Osteoblast (primary cell): ENCODE measurements around the gene CABP1. TPM values are rescaled to one million over a fixed set of nuclear protein-coding genes. Genes with fewer than 3 reads are reported as not detected.

Experiments used
- DNase-seq: peaks from one replicate; pipeline ENCODE4 v3.0.0; 2011; ENCODE audit warnings: low spot score, mixed read lengths; ENCODE audit not compliant: insufficient read length; ENCODE audit errors: missing footprints
- H2AFZ ChIP-seq: 2 replicates; pipeline ENCODE4 v1.6.0; 2011; ENCODE audit warnings: mild to moderate bottlenecking, low read length
- H3K27ac ChIP-seq: 2 replicates; pipeline ENCODE4 v1.5.1; 2011; ENCODE audit warnings: mild to moderate bottlenecking, low read depth, low read length, moderate library complexity
- H3K27me3 ChIP-seq: 2 replicates; pipeline ENCODE4 v1.6.0; 2012; ENCODE audit warnings: mild to moderate bottlenecking, control low read depth, inconsistent platforms, low read length, moderate library complexity; ENCODE audit not compliant: insufficient read depth
- H3K36me3 ChIP-seq: 2 replicates; pipeline ENCODE4 v1.5.1; 2011; ENCODE audit warnings: mild to moderate bottlenecking, low read length, control low read depth, moderate library complexity; ENCODE audit not compliant: insufficient read depth
- H3K4me1 ChIP-seq: 2 replicates; pipeline ENCODE4 v1.5.1; 2011; ENCODE audit warnings: mild to moderate bottlenecking, low read length, control low read depth, moderate library complexity; ENCODE audit not compliant: insufficient read depth
- H3K4me2 ChIP-seq: 2 replicates; pipeline ENCODE4 v1.6.0; 2011; ENCODE audit warnings: mild to moderate bottlenecking, low read length; ENCODE audit not compliant: insufficient read depth
- H3K4me3 ChIP-seq: fragments of 200-600 bp; sonication (generic); 3 replicates; pipeline ENCODE4 v1.5.1; 2012; ENCODE audit warnings: mild to moderate bottlenecking, low read length, inconsistent platforms; ENCODE audit not compliant: insufficient read depth
- H3K79me2 ChIP-seq: 2 replicates; pipeline ENCODE4 v1.6.0; 2012; ENCODE audit warnings: mild to moderate bottlenecking, low read length, control low read depth, inconsistent platforms; ENCODE audit not compliant: insufficient read depth
- H3K9me3 ChIP-seq: 2 replicates; pipeline ENCODE4 v1.5.1; 2011; ENCODE audit warnings: low read depth, low read length, control low read depth
- H4K20me1 ChIP-seq: 2 replicates; pipeline ENCODE4 v1.6.0; 2012; ENCODE audit warnings: mild to moderate bottlenecking, low read length, control low read depth; ENCODE audit not compliant: insufficient read depth
- total RNA-seq: library from RNA; depleted of rRNA; stranded (reverse); fragments of >200 nt; gene quantifications from 2 replicates; pipeline ENCODE4 v1.2.3, GENCODE V29; 2012
- TF ChIP-seq, protein P1 (sequence below): IDR thresholded peaks from 2 replicates; pipeline ENCODE4 v1.5.1; 2011; ENCODE audit warnings: mild to moderate bottlenecking, low read depth, low read length, moderate library complexity; ENCODE audit errors: extremely low read depth

Gene CABP1
- total RNA-seq, 1 donor = not detected

DNA sequence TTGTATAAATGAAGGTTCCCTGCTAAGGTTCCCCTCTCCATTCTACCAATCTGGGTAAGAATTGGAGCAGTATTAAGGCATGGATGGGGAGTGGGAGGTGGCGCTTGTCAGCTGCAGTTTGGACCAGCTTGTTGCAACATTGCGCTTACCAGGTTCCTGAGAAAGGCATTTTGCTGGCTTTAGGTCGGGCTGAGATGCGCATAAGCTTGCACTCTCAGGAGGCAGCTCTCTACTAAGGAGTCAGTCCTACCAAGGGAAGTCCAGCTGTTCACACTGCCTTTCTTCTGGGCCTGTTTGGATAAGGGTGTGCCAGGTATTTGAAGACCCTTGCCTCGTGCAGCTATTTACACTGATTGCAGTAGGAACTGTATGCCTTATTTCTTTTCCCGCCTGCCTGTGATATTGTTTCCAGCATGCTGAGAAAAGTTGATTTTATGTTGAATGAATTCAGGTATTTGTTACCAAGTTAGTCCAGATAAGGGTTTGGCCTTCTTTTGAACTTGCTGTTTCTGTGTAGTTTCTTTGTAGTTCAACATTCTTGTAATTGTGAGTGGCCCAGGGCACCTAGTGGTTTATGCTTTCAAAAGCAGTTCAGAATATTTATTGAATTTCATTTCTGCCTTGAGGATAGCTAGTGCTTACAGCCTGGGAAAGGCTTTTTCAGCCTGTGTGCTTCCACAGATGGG is 49.1 kb downstream of the CABP1 start:
- DNase-seq = no peak
- peaks cover 9% of the 10 kb centered on the region for H3K36me3 ChIP-seq
- H3K79me2 ChIP-seq = peaks cover 76% of the 10 kb centered on the region
- H3K4me3 ChIP-seq = peak overlapping the region; percentile 91
- H3K4me1 ChIP-seq = peaks cover 25% of the 10 kb centered on the region
- H4K20me1 ChIP-seq = peaks cover 64% of the 10 kb centered on the region
- no peak overlapping the region for H2AFZ ChIP-seq
- H3K9me3 ChIP-seq = no peaks in the 10 kb centered on the region
- H3K27me3 ChIP-seq = no peaks in the 10 kb centered on the region
- H3K27ac ChIP-seq = no peak overlapping the region
- TF ChIP-seq, protein P1, sequence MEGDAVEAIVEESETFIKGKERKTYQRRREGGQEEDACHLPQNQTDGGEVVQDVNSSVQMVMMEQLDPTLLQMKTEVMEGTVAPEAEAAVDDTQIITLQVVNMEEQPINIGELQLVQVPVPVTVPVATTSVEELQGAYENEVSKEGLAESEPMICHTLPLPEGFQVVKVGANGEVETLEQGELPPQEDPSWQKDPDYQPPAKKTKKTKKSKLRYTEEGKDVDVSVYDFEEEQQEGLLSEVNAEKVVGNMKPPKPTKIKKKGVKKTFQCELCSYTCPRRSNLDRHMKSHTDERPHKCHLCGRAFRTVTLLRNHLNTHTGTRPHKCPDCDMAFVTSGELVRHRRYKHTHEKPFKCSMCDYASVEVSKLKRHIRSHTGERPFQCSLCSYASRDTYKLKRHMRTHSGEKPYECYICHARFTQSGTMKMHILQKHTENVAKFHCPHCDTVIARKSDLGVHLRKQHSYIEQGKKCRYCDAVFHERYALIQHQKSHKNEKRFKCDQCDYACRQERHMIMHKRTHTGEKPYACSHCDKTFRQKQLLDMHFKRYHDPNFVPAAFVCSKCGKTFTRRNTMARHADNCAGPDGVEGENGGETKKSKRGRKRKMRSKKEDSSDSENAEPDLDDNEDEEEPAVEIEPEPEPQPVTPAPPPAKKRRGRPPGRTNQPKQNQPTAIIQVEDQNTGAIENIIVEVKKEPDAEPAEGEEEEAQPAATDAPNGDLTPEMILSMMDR = no peak
- peak overlapping the region; percentile 91 for H3K4me2 ChIP-seq

DNA sequence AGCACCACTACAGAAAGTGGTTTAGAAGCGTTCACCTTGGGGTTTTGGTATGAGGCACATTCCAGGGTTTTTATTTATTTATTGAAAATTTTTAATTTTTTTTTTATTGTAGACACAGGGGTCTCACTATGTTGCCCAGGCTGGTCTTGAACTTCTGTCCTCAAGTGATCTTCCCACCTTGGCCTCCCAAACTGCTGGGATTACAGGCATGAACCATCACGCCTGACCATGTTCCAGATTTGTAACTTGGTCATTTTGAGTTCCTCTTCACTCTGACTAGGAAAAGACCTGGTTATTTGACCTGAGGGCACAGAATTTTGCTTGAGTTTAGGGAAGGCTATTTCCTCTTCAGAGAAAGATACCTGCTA is 49.6 kb downstream of the CABP1 start:
- Histone ChIP-seq H3K4me2 (no peak overlapping the region), H3K36me3 (peaks cover 14% of the 10 kb centered on the region), H3K4me1 (peaks cover 24% of the 10 kb centered on the region), H3K27ac (no peak overlapping the region), H4K20me1 (peaks cover 64% of the 10 kb centered on the region), H3K27me3 (no peaks in the 10 kb centered on the region), H3K4me3 (no peak overlapping the region), H2AFZ (no peak overlapping the region), H3K9me3 (no peaks in the 10 kb centered on the region), H3K79me2 (peaks cover 81% of the 10 kb centered on the region)
- no peak for DNase-seq
- TF ChIP-seq, protein P1 = no peak

DNA sequence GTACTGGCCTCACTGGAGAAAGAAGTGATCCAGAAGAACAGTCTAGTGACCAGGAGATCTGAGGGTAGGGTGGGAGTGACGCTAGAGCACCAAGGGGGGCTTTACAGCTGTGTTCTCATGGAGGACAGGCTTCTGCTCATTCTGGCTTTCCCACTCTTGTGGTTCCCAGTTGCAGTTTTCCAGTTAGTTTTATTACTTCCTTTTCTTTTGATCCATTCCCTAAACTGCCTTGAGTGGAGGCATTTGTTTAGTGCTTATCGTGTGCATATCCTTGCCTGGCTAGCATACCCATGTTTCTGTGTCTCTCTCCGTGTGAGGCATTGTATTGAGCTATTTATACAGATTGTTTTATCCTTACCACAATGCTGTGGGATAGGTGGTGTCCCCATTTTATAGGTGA is 50.6 kb downstream of the CABP1 start:
- Histone ChIP-seq H4K20me1 (peaks cover 67% of the 10 kb centered on the region), H3K27ac (no peak overlapping the region), H3K79me2 (peaks cover 86% of the 10 kb centered on the region), H3K27me3 (no peaks in the 10 kb centered on the region), H3K4me2 (no peak overlapping the region), H2AFZ (no peak overlapping the region), H3K36me3 (peaks cover 23% of the 10 kb centered on the region), H3K4me1 (peaks cover 22% of the 10 kb centered on the region), H3K9me3 (no peaks in the 10 kb centered on the region), H3K4me3 (no peak overlapping the region)
- TF ChIP-seq, protein P1 = no peak
- DNase-seq = no peak

DNA sequence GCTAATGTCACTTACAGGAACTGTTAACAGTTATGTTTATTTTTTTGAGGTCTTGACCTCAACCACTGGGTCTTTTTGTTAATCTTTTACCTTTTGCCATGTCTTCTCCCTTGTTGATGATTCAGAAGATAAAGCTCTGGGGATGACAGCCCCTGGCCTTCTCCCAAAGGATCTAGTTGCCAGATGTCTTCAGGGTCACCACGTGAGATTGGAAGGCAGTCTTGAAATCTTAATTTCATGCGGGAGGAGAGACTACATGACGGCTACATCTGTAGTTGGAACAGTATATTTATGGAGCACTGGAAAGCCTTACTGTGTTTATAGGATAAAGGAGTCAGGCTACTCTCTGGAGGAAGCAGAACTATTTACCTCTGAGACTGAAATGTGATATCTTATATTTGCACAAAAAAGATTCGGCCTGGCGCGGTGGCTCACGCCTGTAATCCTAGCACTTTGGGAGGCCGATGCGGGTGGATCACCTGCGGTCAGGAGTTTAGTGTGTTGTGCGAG is 52.2 kb downstream of the CABP1 start:
- peaks cover 21% of the 10 kb centered on the region for H3K4me1 ChIP-seq
- H4K20me1 ChIP-seq = peaks cover 67% of the 10 kb centered on the region
- TF ChIP-seq, protein P1 = no peak
- H3K27ac ChIP-seq = no peak overlapping the region
- no peaks in the 10 kb centered on the region for H3K27me3 ChIP-seq
- peaks cover 39% of the 10 kb centered on the region for H3K36me3 ChIP-seq
- no peak overlapping the region for H2AFZ ChIP-seq
- no peaks in the 10 kb centered on the region for H3K9me3 ChIP-seq
- DNase-seq = no peak
- H3K4me3 ChIP-seq = no peak overlapping the region
- H3K79me2 ChIP-seq = peaks cover 80% of the 10 kb centered on the region
- H3K4me2 ChIP-seq = no peak overlapping the region
